Peyer's patch (tissue), 4 donors: Measurements from ENCODE around the gene MTSS2. TPM values are rescaled to one million over a fixed set of nuclear protein-coding genes. Genes with fewer than 3 reads are reported as not detected.

Experiments used
- DNase-seq, 3 donors: peaks; one replicate each; pipeline ENCODE4 v3.0.0-alpha.2; 2017 to 2019
- H3K27ac ChIP-seq, 4 donors: fragments of 200-600 bp; sonication (generic); one replicate each; pipeline ENCODE4 v1.5.1; 2016 to 2019
- H3K27me3 ChIP-seq, 2 donors: fragments of 200-600 bp; sonication (generic); one replicate each; pipeline ENCODE4 v1.5.1; 2019
- H3K36me3 ChIP-seq, 3 donors: fragments of 200-600 bp; sonication (generic); one replicate each; pipeline ENCODE4 v1.5.1; 2016 to 2019
- H3K4me1 ChIP-seq, 4 donors: fragments of 200-600 bp; sonication (generic); one replicate each; pipeline ENCODE4 v1.5.1; 2016 to 2019
- H3K4me3 ChIP-seq, 4 donors: fragments of 200-600 bp; sonication (generic); 1 replicate in 3 of 4; 2 replicates in 1 of 4; pipeline ENCODE4 v1.5.1; 2016 to 2019; ENCODE audit warnings: mild to moderate bottlenecking in 1 of 4
- H3K9me3 ChIP-seq, 4 donors: fragments of 200-600 bp; sonication (generic); one replicate each; pipeline ENCODE4 v1.5.1; 2016 to 2019; ENCODE audit warnings: mild to moderate bottlenecking in 1 of 4
- CTCF ChIP-seq, 6 experiments: fragments of 450-650 bp in 4 of 6; fragments of 200-600 bp in 2 of 6; sonication (generic) in 1 of 6; IDR thresholded peaks; one replicate each; pipeline ENCODE4 v1.5.1; 2017 to 2019; ENCODE audit warnings: antibody characterized with exemption in 6 of 6, mild to moderate bottlenecking in 3 of 6, moderate library complexity in 1 of 6
- POLR2A ChIP-seq, 2 donors: fragments of 450-650 bp; IDR thresholded peaks; one replicate each; pipeline ENCODE4 v1.5.1; 2017; ENCODE audit warnings: antibody characterized with exemption in 2 of 2, mild to moderate bottlenecking in 2 of 2, moderate library complexity in 2 of 2
- total RNA-seq, 4 donors: library from RNA; depleted of rRNA; stranded (reverse); fragments of >200 nt; gene quantifications; one replicate each; pipeline ENCODE4 v1.1.0, GENCODE V29; 2016

MTSS2 gene
- total RNA-seq, 4 donors from 2014 or later, result 12.1 to 115 (median 30.4) TPM

- peaks cover 0 to 9% (median 0%) of the 10 kb centered on the region in 3 donors for H3K36me3 ChIP-seq
- H3K27me3 ChIP-seq, result no peaks in the 10 kb centered on the region
- TF ChIP-seq POLR2A (IDR thresholded peaks at IDR 0.05) (no peak), CTCF (IDR thresholded peaks at IDR 0.05) (no peak)
- no peaks in the 10 kb centered on the region for H3K9me3 ChIP-seq
- H3K4me3 ChIP-seq, result no peak overlapping the region
- no peak overlapping the region for H3K27ac ChIP-seq
- peaks cover 0 to 23% (median 0%) of the 10 kb centered on the region in 4 donors for H3K4me1 ChIP-seq
- DNase-seq, result no peak
Observed at GRCh38 chr16:70712942-70713341, 27.1 kb upstream of the MTSS2 start.

- peaks cover 0 to 23% (median 0%) of the 10 kb centered on the region in 4 donors for H3K4me1 ChIP-seq
- no peak overlapping the region for H3K4me3 ChIP-seq
- DNase-seq, result no peak
- no peaks in the 10 kb centered on the region for H3K27me3 ChIP-seq
- H3K36me3 ChIP-seq, result peaks cover 0 to 3% (median 0%) of the 10 kb centered on the region in 3 donors
- TF ChIP-seq CTCF (IDR thresholded peaks at IDR 0.05) (no peak), POLR2A (IDR thresholded peaks at IDR 0.05) (no peak)
- H3K27ac ChIP-seq, result no peak overlapping the region
- H3K9me3 ChIP-seq, result no peaks in the 10 kb centered on the region
Observed at GRCh38 chr16:70712359-70712758, 26.5 kb upstream of the MTSS2 start.

GRCh38 chr16:70711211-70712031 is 25.6 kb upstream of the MTSS2 start:
- H3K4me1 ChIP-seq, result peaks cover 0 to 22% (median 0%) of the 10 kb centered on the region in 4 donors
- H3K27ac ChIP-seq, result no peak overlapping the region
- no peak for DNase-seq
- TF ChIP-seq CTCF (IDR thresholded peaks at IDR 0.05), result no peak
- TF ChIP-seq POLR2A (IDR thresholded peaks at IDR 0.05), result no peak
- H3K4me3 ChIP-seq, result no peak overlapping the region
- H3K9me3 ChIP-seq, result no peaks in the 10 kb centered on the region
- H3K27me3 ChIP-seq, result no peaks in the 10 kb centered on the region
- H3K36me3 ChIP-seq, result peaks cover 0 to 3% (median 0%) of the 10 kb centered on the region in 3 donors

GRCh38 chr16:70710422-70711210 is 24.8 kb upstream of the MTSS2 start:
- Histone ChIP-seq H3K27me3 (no peaks in the 10 kb centered on the region), H3K9me3 (no peaks in the 10 kb centered on the region), H3K4me3 (no peak overlapping the region), H3K4me1 (peaks cover 0 to 19% (median 0%) of the 10 kb centered on the region in 4 donors), H3K27ac (no peak overlapping the region), H3K36me3 (peaks cover 0 to 3% (median 0%) of the 10 kb centered on the region in 3 donors)
- no peak for TF ChIP-seq CTCF (IDR thresholded peaks at IDR 0.05)
- no peak for TF ChIP-seq POLR2A (IDR thresholded peaks at IDR 0.05)
- DNase-seq, result no peak

GRCh38 chr16:70709942-70710341 is 24.1 kb upstream of the MTSS2 start:
- H3K36me3 ChIP-seq, result peaks cover 0 to 3% (median 0%) of the 10 kb centered on the region in 3 donors
- H3K27ac ChIP-seq, result no peak overlapping the region
- DNase-seq, result no peak
- peaks cover 0 to 19% (median 0%) of the 10 kb centered on the region in 4 donors for H3K4me1 ChIP-seq
- no peaks in the 10 kb centered on the region for H3K9me3 ChIP-seq
- H3K27me3 ChIP-seq, result no peaks in the 10 kb centered on the region
- no peak for TF ChIP-seq CTCF (IDR thresholded peaks at IDR 0.05)
- no peak for TF ChIP-seq POLR2A (IDR thresholded peaks at IDR 0.05)
- no peak overlapping the region for H3K4me3 ChIP-seq
